Keratinocyte (primary cell): ENCODE results near the gene FAM90A26.
"Not testable (repeated sequence)": the region's sequence is repeated elsewhere in the genome, so short reads cannot be mapped to it uniquely, and the experiment has no call there.

Source experiments
- CTCF ChIP-seq, 3 experiments: IDR thresholded peaks in 1 of 3; conservative IDR thresholded peaks in 1 of 3; optimal IDR thresholded peaks in 1 of 3; 2 replicates in 2 of 3; 3 replicates in 1 of 3; pipeline versions ENCODE3 to v1.5.1; 2011; ENCODE audit warnings: low read length in 3 of 3, mild to moderate bottlenecking in 3 of 3, moderate library complexity in 2 of 3, control low read depth in 1 of 3, inconsistent platforms in 1 of 3; ENCODE audit not compliant: insufficient read depth in 2 of 3; ENCODE audit errors: extremely low read depth in 1 of 3
- EZH2 ChIP-seq: IDR thresholded peaks from one replicate; pipeline ENCODE4 v1.6.1; 2012; ENCODE audit warnings: inconsistent platforms, mild to moderate bottlenecking, low read length, moderate library complexity

DNA sequence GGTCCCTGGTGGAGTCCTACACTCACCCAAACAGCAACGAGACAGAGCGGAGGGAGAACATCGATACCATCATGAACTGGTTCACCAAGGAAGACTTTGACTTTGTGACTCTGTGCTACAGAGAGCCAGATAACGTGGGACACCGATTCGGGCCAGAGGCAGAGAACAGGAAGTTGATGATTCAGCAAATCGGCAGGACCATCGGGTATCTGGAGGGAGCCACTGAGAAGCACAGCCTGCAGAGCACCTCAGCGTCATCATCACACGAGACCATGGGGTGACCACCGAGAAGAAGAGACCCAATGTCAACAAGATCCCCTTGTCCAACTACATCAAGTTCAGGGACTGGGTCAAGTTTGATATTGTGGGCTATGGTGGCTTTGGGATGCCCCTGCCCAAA, 29.2 kb upstream of the FAM90A26 start:
- not testable (repeated sequence) for TF ChIP-seq CTCF (optimal IDR thresholded peaks at IDR 0.05 in 1 of 3, IDR thresholded peaks at IDR 0.05 in 1 of 3, conservative IDR thresholded peaks at IDR 0.05 in 1 of 3; ENCODE audit: extremely low read depth in 1 of 3, insufficient read depth in 2 of 3, low read length in 3 of 3); EZH2
